AG09309 (cell line): ENCODE data around the gene ADPRHL1.

Source experiments
- DNase-seq: peaks from one replicate; pipeline ENCODE4 v3.0.0-alpha.2; 2010; ENCODE audit warnings: low read depth
- H3K4me3 ChIP-seq: 2 replicates; pipeline ENCODE4 v1.5.1; 2011; ENCODE audit warnings: mild to moderate bottlenecking, low read depth, low read length, moderate library complexity; ENCODE audit not compliant: control insufficient read depth
- CTCF ChIP-seq: IDR thresholded peaks from 2 replicates; pipeline ENCODE4 v1.5.1; 2011; ENCODE audit warnings: mild to moderate bottlenecking, low read depth, low read length, inconsistent platforms; ENCODE audit not compliant: insufficient read depth, control insufficient read depth; ENCODE audit errors: missing control alignments

The ADPRHL1 gene

GRCh38 chr13:113421673-113422270, 31.5 kb downstream of the ADPRHL1 start:
- no peak overlapping the region for H3K4me3 ChIP-seq
- no peak for DNase-seq
- no peak for TF ChIP-seq CTCF

- TF ChIP-seq CTCF: no peak
- H3K4me3 ChIP-seq: no peak overlapping the region
- DNase-seq: no peak
Observed at GRCh38 chr13:113420833-113421600, 32.3 kb downstream of the ADPRHL1 start.

GRCh38 chr13:113420232-113420631, 33.1 kb downstream of the ADPRHL1 start:
- TF ChIP-seq CTCF: no peak
- H3K4me3 ChIP-seq: no peak overlapping the region
- no peak for DNase-seq

- DNase-seq: no peak
- H3K4me3 ChIP-seq: no peak overlapping the region
- TF ChIP-seq CTCF: no peak
Observed at GRCh38 chr13:113419531-113420193, 33.6 kb downstream of the ADPRHL1 start.

- TF ChIP-seq CTCF: no peak
- no peak for DNase-seq
- H3K4me3 ChIP-seq: no peak overlapping the region
Observed at GRCh38 chr13:113418722-113419049, 34.6 kb downstream of the ADPRHL1 start.

- no peak for DNase-seq
Observed at GRCh38 chr13:113417836-113418721, 35.2 kb downstream of the ADPRHL1 start.

More at GRCh38 chr13:113417836-113418721, 35.2 kb downstream of the ADPRHL1 start:
- TF ChIP-seq CTCF: no peak
- no peak overlapping the region for H3K4me3 ChIP-seq
